HuH-7.5 (cell line): ENCODE results near the gene SMPDL3A.

ENCODE experiments used
- DNase-seq: peaks from one replicate; pipeline ENCODE4 v3.0.0; 2011; ENCODE audit warnings: low spot score

Gene SMPDL3A

DNA sequence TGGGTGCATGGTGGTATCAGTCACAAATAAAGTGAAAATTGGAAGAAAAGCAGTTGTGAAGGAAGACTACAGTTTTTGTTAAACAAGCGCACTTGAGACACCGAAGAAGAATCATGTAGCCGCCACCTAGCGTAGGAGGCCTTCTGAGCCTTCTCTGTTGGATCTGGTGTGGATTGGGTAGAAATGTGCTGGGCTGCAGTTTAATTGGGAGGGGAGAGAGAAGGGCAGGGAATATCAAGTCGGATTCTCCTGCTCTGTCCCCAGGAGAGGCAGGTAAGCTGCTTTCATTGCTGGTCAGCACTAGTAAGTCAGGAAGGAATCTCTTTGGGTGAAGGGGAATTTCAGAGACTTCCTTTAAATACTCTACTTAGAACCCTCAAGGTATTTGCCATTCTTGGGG is 10.8 kb upstream of the SMPDL3A start:
- no peak for DNase-seq

DNA sequence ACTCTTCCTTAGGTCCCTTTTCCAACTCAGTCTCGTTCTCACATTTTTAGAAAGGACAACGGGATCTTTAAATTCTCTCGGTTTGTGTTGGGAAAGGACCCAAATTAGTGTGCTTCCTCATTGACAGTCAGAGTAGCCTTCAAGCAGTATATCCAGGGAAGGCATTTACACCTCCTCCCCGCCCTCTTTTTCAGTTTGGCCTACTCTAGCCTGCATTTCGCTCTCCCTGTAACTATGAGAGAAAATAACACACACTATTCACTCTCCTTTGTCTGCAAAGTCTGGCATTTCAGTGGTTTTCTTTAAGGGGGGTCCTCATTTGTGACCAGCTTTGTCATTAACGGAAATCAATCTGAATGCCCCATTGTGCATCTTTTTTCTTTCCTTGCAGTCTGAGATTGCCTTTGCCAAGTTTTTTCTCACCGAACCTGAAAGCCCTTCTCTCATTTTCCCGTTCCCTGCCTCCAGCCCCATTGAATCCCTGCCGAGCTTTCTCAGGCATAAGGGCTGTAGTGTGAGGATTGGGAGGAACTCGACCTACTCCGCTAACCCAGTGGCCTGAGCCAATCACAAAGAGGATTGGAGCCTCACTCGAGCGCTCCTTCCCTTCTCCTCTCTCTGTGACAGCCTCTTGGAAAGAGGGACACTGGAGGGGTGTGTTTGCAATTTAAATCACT is 9.9 kb upstream of the SMPDL3A start:
- no peak for DNase-seq

DNA sequence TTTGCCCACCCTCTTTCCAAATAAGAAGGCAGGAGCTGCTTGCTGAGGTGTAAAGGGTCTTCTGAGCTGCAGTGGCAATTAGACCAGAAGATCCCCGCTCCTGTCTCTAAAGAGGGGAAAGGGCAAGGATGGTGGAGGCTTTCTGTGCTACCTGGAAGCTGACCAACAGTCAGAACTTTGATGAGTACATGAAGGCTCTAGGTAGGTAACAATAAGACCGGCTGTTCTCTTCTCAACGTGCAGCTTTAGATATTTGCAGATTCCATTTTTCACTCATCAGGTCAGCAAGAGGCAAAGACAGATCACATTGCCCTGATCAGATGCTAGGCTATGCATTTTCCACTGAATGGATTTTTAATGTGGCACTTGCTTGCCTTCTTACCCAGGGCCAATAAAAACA is 9.4 kb upstream of the SMPDL3A start, which contains the start of gene FABP7:
FABP7 (plus strand) TSS at position 50 of the 400 bp plus-strand sequence; CDS start at position 129, 79 bp downstream.
- DNase-seq = no peak

DNA sequence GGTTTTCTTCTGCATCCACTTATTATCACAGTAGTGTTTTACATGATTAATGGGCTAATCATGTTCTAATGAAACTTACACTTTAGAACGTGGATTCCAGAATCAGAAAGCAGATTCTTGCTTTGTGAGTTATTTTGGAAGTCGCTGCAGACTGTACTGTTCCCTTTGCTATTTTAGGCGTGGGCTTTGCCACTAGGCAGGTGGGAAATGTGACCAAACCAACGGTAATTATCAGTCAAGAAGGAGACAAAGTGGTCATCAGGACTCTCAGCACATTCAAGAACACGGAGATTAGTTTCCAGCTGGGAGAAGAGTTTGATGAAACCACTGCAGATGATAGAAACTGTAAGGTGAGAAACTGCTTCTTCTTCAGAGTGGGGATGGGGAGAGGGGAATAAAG is 8.9 kb upstream of the SMPDL3A start:
- no peak for DNase-seq

DNA sequence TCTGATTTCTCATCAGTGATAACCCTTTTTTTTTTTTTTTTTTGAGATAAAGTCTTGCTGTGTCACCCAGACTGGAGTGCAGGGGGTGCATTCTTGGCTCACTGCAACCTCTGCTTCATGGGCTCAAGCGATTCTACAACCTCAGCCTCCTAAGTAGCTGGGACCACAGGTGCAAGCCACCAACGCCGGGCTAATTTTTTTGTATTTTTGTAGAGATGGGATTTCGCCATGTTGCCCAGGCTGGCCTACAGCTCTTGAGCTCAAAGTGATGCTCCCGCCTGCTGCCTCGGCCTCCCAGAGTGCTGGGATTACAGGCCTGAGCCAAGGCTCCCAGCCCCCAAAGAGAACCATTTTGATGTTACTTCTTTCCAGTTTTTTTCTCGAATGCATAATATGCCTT is 7.3 kb upstream of the SMPDL3A start:
- DNase-seq = no peak

DNA sequence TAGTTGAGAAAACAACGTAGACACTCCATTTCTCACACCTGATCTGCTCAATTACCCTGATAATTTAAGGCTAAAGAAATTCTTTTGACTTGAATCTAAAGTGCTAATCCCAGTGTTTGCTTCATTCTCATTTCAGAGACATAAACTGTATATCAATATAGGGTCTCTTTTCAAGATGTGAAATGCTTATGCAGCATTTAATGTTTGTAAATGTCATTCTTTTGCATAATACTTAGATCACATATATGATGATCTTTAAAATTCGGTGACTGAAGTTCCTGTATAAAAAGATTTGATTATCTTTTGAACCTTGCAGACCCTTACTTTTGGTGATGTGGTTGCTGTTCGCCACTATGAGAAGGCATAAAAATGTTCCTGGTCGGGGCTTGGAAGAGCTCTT is 5.7 kb upstream of the SMPDL3A start:
- no peak for DNase-seq

DNA sequence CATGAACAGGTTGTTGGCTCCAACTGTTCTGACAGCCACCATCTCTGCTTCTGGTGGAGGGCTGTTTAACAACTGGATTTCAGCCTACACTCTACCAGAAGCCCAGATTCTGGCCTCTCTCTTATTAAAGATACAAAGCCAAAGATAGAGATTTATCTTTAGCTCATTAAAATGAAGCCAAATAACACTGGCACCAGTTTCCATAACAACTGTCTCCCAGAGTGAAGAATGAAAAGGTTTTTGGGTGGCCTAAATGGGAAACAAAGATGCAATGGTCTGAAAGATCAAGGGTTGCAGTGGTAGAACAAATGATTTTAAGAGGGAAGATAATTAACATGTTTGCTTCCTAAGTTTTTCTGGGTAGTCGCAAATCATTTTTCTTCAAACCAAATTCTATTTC is 3.2 kb upstream of the SMPDL3A start:
- no peak for DNase-seq

DNA sequence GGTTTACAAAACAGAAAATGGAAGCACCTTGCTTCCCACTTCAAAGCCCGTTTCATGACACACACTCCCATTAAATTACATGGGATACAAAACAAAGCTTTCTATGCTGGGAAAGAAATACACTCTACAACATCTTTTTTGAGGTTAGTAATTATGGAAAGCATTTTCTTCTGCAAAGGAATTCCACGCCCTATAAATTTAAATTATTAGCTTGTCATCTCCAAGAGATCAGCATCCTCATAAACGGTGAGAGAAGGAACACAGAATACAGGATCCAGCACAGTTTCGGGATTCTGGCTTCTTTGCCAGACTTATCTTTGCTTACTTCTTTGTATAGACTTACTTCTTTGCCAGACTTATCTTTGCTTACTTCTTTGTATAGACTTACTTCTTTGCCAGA is 1.3 kb upstream of the SMPDL3A start:
- DNase-seq = no peak

DNA sequence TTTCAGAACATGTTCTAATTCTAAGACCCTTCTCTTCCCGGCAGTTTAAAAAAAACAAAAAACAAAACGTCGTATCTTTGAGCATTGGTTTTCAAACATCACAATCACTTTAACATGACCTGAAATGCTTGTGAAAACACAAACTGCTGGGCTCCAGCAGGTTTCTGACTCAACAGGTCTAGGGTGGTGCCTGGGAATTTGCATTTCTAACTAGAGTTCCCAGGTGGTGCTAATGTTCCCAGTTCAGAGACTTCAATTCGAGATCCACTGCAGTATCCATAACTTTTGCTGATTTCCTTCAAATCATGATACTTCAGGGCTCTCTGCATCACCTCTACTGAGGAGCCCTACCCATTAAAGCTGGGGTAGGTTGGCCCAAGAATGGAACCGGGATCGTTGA is 850 bp upstream of the SMPDL3A start:
- DNase-seq = no peak

DNA sequence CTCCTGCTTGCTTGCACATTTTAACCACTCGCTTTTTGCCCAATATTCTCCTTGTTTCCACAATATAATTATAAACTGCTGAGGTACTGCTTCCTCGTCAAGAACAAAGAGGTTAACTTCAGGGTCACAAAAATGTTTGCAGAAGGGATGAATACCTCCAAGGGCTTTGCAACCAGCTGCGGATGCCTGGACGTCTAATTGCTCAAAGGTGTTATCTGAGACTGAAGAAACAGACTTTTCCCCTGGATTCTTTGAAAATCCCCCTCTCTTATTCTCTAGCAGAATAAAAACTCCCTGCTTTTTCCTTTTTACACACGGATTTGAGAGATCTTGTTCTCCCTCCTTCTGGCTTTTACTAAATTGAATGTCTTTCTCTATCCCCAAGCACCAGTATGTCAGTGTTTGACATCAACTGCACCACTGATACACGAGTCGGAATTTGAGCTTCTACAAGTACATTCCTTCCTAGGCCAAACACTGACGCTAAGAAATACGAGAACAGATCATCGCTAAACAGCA is 336 bp upstream of the SMPDL3A start:
- DNase-seq = no peak

DNA sequence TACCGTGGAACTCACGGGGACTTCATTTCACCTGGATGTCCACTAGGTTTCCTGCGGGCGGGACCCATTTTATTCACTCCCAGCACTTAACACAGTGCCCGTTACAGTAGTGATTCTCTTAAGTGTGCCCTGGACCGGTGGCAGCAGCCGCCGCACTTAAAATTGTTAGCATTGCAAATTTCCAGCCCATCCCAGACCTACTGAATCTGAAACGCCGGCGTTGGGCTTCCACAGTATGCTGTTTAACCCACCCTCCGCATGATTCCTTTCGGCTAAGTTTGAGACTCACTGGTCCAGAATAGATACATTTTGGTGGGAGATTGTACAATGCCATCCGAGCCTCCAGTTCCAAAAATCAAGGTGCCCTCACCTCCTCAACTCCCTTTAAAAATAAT is 967 bp downstream of the SMPDL3A start:
- DNase-seq = no peak

DNA sequence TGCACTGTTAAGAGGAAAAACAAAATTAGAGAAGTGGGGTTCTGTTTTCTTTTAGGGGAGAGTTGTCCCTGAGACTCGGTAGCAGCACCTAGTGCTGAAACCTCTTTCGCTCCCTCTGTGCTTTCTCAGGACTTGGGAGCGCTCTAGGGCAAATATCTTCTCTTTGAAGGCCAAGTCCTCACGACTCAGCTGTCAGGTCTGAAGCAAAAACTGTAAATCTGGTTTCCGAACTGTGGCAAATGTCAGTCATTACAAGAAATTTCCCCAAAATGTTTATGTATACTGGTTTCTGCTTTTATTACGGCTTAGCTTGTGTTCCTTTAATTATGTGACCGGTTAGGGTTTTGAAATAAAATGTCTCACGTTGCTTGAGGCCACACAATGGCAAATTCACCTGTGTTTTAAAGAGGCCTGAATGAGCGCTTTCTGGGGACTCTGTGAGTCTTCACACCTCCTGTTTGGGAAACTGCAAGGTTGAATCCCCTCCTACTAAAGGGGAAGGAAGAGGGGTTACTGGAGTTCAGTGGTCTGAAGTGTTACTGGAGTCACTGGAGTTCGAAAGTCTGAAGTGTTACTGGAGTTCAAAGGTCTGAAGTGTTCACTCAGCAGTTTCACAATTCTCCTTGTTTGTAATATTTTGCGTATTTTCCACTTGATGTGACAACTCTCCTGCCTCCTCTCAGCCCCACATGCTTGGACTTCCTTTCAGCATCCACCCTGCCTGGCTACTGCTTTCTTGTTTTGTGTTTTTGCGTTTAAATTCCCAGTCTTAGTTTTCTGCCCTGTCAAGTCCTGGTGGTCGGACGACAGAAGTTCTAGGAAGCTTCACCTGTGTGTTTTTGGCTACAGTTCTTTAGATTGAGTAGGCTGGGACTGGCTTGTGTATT is 1.6 kb downstream of the SMPDL3A start:
- DNase-seq = peak; percentile 12

DNA sequence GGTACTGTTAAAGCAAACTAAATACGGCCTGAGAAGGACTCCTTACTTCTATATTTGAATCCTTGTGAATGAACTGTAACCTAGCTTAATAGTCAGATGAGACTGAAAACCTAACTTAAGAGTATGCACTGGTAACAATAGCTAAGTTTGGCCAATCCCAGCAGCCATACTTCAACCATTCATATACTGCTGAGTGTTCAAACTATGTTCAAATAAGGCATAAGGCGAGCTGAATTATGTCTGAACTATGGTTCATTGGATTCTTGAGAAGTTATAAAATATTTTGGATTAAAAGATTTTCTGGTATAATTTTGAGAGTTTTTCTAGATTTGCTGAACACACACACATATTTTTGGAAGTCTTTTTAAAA is 2.2 kb downstream of the SMPDL3A start:
- no peak for DNase-seq

DNA sequence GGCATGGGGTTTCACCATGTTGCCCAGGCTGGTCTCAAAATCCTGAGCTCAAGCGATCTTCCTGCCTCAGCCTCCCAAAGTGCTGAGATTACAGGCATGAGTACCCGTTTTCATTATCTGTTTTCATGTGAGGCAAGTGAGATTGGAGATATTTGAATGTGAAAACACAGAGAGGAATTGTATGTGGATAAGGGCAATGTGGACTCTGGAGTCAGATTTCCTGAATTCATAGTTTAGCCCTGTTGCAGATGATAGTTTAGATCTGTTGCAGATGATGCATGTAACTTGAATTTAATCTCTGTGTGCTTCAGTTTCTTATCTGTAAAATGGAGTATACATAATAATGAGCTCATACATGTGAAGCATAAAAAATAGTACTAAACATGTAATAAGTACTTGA is 3.7 kb downstream of the SMPDL3A start:
- DNase-seq = no peak

DNA sequence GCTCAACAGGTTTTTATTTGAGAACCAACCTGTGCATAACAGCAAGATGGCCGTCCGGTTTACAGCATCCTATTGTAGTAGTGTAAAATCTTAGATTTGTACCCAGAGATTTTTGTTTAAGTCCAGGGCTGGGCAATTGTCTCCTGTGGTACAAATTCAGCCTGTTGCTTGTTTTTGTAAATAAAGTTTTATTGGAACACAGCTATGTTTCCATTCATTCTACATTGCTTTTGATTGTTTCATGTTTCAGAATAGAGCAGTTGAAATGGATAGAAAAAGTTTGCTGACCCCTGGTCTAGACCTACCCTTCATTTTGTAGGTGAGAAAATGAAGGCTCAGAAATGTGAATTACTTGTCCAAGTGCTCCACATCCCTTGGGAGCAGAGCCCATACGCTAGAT is 8.5 kb downstream of the SMPDL3A start:
- no peak for DNase-seq

DNA sequence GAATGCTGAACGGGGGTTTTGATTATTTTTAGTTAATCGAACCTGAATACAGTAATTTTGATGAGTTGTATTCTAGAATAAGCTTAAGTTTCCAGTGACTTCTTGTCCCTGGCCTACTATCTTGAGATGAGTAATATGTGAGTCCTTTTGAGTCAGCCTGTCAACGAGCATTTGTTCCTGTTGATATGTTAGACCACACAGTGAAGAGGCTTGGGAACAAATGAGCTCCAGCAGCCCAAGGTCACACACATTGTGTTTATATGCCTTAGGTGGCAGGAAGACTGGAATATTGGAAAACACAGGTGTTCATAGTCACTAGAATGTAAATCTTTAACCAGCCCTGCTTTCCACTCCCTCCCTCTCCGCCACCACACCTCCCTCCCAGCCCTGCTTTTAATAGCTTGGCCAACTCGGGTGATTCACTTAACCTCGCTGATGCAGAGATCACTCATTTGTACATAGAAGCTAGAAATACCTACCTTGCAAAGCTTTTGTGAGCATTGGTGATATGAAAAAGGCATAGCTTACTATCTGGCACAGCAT is 9.1 kb downstream of the SMPDL3A start:
- DNase-seq = peak; percentile 31

DNA sequence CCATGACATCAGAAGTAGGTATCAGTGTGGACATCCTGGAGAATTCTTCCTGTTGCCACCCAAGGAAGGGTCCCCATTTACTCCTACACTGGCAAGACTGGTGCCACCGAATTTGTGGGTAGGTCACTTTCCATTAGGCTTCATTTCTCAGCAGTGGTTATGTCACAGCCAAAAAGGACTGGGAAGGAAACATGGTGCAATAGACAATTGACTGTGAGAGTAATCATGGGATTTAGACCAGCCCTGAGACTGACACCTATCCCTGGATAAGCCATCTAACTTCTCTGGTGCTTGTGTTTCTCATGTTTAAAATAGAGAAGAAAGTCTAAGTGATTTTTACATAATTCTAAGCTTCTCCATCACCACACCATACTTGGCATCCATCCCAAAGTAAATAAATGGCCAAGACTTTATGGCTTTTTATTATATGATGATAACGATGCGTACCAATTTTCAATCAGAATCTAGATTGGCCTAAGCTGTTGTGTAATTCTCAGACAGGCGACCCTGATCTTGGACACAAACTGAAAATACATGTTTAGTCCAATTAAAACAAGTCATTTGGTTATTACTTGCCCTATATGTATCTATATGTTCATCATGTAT is 10.2 kb downstream of the SMPDL3A start:
- no peak for DNase-seq

DNA sequence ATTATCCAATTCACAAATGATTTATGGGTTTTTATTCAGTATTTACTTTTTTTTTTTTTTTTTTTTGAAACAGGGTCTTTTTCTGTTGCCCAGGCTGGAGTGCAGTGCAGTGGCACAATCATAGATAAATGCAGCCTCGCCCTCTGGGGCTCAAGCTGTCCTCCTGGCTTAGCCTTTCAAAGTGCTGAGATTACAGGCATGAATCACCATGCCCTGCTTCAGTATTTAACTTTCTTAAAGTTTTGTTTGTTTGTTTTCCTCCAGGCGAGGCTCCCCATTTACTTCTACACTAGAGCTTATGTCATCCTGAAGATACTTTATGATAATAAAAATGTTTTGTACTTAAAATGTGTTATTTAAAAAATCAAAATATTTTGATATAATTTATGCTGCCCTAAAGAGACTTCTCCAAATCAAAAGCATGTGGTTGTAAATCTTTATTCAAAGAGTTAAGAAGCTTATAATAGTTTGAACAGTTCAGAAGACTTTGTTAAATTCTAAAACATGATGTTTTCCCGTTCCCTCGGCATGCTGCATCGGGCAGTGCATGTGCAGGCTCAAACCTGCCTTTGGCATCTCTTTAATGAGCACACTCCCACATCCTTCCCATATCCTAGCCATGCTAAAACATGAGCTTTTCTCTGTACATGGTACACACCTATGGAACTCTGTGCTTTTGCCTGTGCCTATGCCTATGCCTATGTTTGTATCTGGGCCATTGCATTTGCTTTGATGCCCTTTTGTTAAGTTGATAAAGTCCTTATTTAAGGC is 11.0 kb downstream of the SMPDL3A start:
- no peak for DNase-seq

DNA sequence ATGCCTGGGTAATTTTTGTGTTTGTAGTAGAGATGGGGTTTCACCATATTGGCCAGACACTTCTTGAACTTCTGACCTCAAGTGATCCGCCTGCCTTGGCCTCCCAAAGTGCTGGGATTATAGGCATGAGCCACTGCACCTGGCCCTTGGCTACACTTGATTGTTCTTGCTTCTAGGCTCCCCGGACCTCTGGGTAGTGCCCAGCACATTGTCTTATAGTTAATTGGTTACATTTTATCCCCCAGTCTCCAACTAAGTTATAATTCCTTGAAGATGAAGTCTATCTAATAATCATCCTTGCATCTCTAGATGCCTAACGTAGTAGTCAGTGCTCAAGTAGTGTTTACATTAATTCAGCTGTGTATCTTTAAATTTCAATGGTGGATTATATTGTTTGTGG is 11.8 kb downstream of the SMPDL3A start:
- no peak for DNase-seq

DNA sequence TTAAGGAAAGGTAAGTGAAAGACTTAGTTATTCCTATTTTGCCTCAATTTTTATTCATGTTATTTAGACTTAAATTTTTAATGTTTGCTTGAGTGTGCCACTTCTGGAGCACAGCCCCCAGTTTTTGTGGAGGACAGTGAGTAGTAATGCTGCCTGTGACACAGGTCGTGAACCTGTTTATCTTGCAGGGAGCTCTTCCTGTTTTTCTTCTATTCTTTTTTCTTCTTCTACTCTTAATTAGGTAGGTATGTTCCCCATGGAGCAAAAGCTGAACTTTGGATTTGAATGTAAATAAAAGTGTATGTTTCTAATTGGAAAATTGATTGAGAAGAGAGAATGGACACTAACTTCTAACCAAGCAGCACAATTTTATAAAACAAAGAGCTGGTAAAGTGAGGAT is 12.3 kb downstream of the SMPDL3A start:
- DNase-seq = no peak

DNA sequence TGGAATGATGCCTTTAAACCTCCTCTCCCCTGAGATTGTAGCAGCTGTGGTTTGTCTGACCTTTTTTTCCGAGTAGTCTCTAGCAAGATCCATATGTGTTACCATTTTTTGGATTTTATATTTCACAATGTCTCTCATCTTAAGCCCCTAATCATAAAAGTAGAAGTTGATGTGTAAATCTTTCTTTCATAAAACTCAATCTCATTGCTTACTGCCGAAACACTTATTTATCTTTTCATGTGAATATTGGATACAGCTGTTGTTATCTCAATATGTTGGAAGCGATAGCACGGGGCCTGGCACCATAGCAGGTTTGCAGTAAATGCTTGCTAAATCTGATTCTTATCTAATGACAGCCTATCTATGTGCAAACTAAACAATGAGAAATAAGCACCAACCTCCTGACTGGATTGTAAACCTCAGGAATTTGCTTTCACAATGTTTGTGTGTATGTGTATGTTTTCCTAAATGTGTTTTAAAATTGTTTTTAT is 14.2 kb downstream of the SMPDL3A start:
- DNase-seq = no peak
